GM19397 (cell line): Measurements from ENCODE around the gene ADAM22.
A peak's percentile ranks its signal among the peaks of the same experiment; 100 is the strongest.

Experiments used
- ATAC-seq: cut with Tn5 transposase; IDR thresholded peaks from one replicate; pipeline ENCODE4 v1.9.1; 2021; ENCODE audit warnings: mild to moderate bottlenecking, moderate library complexity; ENCODE audit not compliant: unreplicated experiment

The ADAM22 gene

GRCh38 chr7:88034083-88034695, 100.1 kb downstream of the ADAM22 start:
- ATAC-seq: no peak

DNA sequence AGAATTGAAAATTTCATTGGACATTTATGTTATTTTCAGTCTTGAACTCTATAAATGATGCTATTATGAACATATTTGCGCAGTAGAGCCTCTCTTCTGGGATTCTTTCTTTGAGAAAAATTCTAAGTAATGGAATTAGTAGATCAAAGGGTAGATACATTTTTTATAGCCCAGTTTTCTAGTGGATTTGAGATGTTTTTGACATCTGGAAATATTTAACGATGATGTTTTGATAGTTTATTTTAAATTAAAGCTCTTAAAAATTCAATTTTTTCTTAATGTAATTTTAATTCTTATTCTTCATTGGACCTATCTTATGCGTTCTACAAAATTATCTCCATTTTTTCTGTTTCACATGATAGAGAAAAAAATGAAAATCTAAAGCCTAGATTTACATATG, 103.0 kb downstream of the ADAM22 start:
- no peak for ATAC-seq

GRCh38 chr7:88040694-88041093, 106.6 kb downstream of the ADAM22 start:
- no peak for ATAC-seq

DNA sequence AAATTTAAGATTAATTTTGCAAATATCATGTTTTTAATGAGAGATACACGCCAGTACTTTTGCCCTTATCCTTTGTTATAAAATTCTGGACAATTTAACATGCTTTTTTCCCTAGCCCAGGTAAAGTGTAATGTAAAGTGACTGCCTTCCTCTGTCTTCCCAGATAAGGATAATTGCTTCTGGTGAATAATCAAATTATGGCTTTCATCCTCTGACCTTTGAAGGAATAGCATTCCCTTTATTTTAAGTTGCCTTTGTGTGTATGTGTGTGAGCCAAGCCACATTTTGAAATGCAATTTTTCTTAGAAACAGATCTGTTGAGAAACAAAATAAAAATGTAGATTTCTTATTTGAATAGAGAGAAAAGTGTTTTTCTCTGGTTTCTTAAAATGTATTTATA, 107.5 kb downstream of the ADAM22 start:
- no peak for ATAC-seq

GRCh38 chr7:88042157-88042556, 108.1 kb downstream of the ADAM22 start:
- no peak for ATAC-seq

GRCh38 chr7:88042803-88043202, 108.8 kb downstream of the ADAM22 start:
- ATAC-seq: no peak

- ATAC-seq: no peak
These were observed 110.0 kb downstream of the ADAM22 start for GRCh38 chr7:88044069-88044468.

DNA sequence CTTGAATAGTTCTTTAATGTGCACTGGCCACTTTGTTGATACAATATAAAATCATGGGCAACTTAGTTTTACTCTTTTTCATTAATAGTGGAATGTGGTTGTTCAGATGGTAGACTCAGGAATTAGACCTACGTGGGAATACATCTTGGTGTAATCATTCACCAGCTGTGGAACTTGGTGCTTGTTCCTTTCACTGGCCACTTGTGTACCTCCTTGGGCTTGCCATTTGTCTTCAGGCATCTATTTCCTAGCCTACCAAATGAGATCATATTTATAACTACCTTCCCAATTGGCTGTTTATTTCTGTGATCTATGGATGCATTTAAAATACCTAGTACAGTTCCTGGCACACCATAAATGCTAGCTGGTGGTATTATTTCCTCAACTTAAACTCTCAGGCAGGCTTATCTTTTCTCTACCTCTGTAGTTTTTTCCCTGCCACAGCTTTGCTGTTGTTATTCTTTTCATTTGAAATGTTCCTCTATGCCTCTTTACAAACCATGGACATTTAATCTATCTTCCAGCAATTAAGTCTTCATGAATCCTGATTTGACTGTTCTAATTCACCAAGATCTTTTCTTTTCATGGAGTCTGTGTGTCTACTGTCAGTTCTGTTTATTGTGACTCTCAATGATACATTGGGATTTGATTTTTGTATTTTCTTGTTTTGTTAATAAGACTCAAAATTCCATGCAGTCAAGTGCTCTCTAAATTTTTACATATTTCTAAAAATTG, 113.0 kb downstream of the ADAM22 start:
- no peak for ATAC-seq

- ATAC-seq: no peak
These were observed 123.6 kb downstream of the ADAM22 start for GRCh38 chr7:88057655-88058054.

DNA sequence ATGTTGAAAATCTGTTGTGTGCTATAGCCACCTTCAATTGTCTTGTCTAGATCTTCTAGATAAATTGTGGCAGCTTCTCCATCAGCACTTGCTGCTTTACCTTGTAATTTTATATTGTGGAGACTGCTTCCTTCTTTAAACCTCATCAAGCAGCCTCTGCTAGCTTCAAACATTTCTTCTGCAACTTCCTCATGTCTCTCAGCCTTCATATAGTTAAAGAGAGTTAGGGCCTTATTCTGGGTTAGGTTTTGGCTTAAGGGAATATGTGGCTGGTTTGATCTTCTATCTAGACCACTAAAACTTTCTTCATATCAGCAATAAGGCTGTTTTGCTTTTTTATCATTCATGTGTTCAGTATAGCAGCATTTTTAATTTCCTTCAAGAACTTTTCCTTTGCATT, 128.2 kb downstream of the ADAM22 start:
- no peak for ATAC-seq

DNA sequence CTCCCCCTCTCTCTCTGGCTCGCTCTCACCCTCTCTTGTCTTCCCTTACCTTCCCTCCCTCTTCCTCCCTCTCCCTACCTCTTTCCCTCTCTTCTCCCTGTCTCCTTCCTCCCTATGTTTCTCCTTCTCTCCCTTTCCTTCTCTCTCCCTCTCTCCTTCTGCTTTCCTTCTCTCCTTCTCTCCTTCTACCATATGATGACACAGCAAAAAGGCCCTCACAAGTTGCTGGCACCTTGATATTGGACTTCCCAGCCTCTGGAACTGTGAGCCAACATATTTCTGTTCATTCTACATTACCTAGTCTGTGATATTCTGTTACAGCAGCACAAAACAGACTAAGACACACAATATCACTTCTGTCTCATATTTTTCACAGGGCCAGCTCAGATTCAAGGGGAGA, 135.0 kb downstream of the ADAM22 start:
- no peak for ATAC-seq

DNA sequence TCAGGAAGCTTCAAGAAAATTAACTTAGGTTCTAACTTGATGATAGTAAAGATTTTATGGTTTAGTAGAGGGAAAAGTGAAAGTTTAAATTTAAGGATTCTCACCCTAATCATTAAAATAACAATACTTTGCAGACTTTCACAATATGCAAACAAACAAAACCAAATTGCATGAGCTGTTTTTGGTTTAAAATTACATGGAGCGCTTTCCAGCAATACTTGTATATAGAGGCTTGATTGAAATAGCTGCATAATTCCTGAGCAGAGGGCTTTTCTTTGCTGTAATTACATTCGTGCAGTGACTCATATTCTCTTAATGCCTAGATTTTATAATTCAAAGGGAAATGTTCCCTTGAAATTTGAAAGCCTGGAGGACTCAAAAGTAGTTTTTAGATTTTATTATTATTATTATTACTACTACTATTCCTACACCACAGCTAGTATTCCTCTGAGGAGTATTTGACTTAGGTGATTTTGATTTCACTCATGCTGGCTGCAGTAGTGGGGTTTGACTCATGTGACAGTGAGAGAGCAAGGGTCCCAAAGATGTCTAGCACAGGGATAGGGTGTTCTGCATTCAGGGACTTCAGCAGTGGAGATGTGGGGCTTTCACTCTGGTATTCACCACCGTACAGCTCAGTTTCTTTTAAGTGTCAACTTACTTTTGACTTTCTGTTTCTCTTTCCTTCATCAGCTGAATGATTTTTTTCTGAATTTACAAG, 138.1 kb downstream of the ADAM22 start:
- ATAC-seq: peak; percentile 89

GRCh38 chr7:88072715-88073055, 138.6 kb downstream of the ADAM22 start:
- peak; percentile 29 for ATAC-seq

GRCh38 chr7:88073626-88074025, 139.6 kb downstream of the ADAM22 start:
- no peak for ATAC-seq

DNA sequence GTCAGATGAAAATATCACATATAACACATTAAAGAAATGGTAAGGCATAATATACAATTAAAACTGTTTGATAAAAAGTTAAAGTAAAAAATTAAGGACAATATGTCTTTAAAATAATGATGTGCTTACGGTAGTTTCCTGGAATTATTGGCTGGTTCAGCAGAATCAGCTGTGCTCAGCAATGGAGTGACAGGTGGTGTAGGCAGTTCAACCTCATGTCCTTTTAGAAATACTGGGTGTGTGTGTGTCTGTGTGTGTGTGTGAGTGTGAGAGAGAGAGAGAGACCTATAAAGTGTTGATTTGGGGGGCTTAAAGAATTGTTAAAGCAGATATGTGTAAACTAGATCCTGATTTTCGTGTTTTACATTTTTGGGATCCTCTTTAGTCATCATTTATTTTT, 141.2 kb downstream of the ADAM22 start:
- no peak for ATAC-seq

DNA sequence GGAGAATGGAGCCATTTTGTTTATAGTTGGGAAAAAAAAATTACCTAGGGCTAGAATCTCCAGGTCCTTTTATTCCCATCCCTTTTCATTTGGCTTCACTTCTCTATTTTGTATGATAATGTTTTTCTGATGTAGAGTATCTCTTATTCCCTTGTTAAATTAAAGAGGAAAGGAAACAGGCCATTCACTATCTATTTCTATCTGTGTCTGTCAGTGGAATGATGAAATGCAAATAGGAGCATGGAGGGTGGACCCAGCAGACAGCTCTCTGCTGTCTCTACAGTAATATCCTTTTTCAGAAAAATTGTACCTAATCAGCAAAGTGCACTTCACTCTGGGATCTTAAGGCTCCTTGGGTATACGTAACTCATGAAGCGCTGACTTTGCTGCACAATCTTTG, 149.8 kb downstream of the ADAM22 start:
- no peak for ATAC-seq

DNA sequence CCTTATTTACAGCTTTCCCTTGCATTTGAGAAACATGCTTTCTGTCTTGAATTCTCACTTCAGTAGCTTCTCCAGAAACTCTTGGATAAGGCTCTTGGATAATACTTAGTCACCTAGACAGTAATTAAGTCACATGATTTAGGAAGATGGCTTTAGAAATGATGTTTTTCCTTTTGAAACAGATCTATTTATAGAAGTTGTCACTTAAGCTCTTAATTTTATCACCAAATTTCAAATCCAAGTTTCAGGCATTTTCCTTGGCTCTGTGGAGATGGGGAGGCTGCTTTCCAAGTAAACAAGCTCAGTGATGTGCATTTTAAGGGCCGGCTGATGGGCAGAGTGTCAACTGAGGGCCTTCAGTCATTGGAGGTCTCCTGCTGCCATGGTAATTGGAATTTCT, 155.5 kb downstream of the ADAM22 start:
- ATAC-seq: no peak

GRCh38 chr7:88090240-88090639, 156.2 kb downstream of the ADAM22 start:
- no peak for ATAC-seq

DNA sequence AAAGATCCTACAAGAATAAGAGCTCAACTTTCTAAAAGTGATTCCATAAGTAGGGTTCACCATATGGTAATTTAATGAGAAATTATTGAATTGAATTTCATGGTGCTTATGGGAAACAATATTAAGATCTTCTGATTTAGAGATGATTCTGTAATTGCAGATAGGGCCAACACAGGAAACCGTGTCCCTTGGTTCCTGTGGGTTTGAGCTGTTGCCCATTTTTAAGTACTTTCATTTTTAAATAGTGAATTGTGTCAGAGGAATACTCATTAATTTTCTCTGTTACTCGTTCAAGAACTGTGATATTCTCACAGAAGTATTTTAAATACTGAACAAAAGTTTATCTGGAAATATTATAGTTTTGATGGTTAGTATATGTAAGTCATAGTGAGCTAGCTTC, 156.6 kb downstream of the ADAM22 start:
- peak; percentile 66 for ATAC-seq

DNA sequence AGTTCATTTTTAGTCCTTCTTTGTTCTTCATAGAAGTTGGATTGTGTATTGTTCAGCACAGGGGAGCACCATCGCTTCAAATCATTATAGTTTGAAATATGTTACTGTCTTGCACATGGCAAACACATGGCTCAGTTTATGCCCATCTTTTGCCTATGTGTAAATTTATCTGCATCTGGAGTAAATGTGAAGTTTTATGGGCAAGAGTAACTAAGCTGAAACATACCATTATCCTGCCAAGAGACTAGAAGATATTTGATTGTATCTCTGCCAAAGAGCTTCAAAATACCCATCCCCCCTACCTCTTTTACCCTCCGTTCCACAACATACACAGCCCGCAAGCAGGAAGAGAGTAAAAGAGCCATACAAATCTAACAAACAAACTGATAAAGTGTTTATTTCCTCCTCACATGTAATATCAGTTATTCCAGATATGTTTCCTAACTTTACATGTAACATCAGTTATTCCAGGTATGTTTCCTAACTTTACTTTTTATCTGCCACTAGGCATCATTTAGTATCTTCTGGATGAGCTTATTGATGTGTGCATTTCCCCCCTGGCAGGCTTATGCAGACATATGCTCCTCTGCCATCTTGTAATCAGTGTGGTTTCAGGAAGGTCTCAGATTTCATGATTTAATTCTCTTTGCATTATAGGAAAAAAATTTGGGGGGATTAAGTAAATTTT, 158.1 kb downstream of the ADAM22 start:
- no peak for ATAC-seq

DNA sequence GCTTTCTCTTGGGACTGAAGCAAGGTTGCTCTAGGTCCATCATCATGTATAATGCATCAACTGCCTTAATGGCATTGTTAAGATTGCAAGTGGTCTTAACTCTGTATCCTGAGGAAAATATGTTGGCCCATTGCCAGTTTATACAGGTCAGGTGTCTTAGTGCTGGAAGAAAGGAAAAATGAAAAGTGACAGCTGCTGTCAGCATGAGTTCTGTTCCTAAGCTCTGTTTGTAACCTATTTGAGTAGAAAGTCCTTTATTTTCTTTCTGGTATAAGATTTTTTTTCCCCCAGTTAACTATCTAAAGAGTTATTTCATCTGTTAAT, 158.6 kb downstream of the ADAM22 start:
- ATAC-seq: no peak

DNA sequence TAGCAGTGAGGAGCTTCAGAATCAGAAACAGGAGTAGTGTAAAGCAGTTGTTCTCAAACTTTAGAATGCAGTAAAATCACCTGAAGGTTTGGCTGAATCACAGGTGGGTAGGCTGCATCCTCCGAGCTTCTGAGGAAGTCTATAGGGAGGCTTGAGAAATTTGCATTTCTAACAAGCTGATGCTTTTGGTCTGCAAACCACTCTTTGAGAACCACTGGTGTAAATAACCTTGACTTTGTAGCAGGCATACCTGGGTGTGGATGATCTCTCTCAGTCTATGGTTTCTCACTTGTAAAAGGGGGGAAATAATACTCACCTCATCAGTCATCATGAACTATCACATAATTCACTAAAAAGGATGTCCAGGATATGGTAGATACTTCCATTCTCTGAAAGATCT, 167.7 kb downstream of the ADAM22 start:
- ATAC-seq: no peak
